HG03108 (cell line): ENCODE measurements around the gene RNU6-9.

Experiments used
- ATAC-seq: cut with Tn5 transposase; IDR thresholded peaks from one replicate; pipeline ENCODE4 v1.9.1; 2021; ENCODE audit warnings: moderate library complexity; ENCODE audit not compliant: unreplicated experiment

RNU6-9 gene

GRCh38 chr19:896434-896833, 3.1 kb downstream of the RNU6-9 start:
- ATAC-seq, result no peak

GRCh38 chr19:896999-897398, 3.7 kb downstream of the RNU6-9 start:
- no peak for ATAC-seq

DNA sequence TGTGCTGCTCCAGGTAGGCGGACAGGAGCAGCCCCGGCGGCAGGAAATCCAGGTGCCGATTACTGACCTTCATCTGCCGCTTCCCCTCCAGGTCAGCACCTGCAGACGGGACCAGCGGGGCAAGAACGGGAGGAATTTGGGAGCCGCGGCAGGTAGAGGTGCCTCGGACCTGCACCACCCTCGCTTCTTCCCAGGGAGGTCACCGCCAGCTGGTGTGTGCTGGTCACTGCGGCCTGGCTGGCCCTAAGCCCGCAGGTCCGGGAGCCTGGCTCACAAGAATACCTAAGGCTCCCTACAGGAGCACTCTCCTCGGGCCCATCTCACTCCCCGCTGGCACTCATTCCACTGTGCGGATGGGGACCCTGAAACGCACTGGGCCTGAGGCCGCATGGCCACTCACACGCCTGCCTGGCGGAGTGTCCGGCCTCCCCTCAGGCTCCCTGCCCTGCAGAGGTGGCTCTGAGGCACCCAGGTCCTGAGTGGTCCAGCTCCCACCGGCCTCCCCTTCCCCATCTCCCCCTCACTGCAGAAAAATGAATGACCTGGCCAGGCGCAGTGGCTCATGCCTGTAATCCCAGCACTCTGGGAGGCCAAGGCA, 4.3 kb downstream of the RNU6-9 start:
- ATAC-seq, result no peak

- ATAC-seq, result no peak
Measured at GRCh38 chr19:898663-899062, 5.4 kb downstream of the RNU6-9 start.

DNA sequence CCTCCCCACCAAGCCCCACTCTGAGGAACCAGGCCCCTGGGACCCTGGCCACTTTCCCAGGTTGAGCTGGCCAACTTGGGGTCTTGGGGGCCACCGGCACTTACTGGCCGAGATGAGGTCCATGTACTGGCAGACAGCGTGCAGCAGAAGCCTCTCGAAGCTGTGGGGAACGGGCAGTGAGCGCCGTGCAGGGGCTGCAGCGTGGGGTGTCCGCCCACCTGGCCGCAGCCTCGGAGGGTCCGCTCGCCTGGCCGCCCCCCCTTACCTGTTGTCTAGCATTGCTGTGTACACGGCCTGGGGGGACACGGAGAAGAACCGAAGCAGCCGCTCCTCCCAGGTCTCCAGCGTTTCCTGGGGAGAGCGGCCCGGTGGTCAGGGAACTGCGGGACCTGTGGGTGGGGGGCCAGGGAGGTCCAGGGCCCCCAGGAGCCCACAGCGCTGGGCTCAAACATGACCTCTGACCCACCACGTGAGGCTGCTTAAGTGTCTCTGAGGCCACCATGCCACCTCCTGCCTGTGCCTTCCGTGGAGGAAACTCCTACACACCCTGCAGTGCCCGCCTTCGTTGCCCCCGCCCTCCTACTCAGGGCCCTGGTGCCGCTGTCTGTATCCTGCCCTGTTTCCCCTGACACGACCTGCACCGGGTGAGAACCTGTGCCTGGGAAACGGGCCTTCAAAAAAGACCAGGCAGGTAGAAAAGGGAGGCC, 6.2 kb downstream of the RNU6-9 start:
- no peak for ATAC-seq

DNA sequence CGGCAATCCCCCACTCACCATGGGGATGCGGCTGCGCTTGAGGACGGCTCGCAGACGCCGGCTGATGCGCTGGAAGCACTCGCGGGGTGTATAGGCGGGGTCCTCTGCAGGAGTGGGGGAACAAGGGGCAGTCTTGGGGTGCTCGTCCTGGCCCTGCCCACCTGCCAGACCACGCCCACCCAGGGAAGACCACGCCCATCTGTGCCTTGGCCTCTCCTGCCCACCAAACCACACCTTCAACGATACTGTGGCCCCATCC, 6.7 kb downstream of the RNU6-9 start:
- no peak for ATAC-seq

DNA sequence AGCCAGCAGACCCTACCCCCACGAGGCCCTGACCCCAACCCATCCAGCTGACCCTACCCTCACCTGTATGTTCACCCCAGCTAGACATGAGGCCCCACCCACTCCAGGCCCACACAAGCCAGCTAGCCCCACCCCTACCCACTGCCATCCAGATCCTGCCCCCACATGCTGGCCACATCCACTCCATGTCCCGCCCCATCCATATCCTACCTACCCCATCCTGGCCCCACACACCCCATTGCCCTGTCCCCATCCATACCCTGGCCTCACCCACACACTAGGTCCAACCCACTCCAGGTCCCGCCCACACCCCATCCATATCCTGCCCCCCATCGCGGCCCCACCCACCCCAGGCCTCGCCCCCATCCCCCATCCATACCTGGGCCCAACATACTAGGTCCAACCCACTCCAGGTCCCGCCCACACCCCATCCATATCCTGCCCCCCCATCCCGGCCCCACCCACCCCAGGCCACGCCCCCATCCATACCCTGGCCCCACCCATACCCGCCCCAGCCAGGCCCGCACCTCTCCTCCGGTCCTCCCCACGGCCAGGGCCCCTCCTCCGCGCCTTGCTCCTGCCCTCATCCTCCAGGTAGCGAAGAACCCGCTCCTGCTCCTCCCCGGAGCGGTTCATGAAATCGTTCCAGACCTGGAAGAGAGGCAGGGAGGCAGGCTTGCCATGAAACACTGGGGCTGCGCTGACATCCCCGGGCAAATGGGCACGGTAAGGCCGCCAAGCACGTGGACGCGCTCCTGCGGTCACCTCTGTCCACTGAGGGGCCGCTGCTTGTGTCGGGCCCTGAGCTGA, 7.2 kb downstream of the RNU6-9 start:
- no peak for ATAC-seq

- no peak for ATAC-seq
Measured at GRCh38 chr19:901216-902092, 8.2 kb downstream of the RNU6-9 start.

DNA sequence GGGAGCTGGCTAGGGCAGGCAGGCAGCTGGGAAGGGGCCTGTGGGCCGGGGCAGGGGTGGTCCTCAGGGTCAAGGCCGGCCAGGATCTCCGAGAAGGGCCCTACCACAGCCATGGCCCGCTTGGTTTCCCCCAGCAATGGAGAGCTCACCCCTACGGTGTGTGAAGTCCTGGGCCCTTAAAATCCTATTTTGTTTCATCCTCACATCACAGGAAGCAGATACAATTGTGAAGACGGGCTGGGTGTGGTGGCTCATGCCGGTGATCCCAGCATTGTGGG, 8.7 kb downstream of the RNU6-9 start:
- no peak for ATAC-seq

DNA sequence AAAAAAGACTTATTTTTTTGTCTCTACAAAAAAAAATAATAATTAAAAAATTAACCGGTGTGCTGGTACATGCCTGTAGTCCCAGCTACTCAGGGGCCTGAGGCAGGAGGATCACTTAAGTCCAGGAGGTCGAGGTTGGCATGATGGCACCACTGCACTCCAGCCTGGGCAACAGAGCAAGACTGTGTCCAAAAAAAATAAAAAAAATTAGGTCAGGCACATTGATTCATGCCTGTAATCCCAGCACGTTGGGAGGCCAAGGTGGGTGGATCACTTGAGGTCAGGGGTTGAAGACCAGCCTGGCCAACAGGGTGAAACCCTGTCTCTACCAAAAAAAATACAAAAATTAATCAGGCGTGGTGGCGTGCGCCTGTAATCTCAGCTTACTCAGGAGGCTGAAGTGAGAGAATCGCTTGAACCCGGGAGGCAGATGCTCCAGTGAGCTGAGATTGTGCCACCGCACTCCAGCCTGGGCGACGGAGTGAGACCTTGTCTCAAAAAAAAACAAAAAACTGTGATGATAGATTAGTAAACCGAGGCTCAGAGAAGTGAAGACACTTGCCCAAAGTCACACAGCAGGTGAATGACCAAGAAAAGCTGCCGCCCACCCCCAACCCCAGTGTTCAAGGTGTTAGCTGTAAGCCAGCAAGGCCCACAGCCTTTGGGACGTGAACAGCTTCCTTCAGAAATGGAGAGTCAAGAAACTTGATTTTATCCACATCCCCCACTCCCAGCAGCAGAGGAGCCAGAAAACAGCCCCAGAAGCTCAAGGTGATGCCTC, 9.4 kb downstream of the RNU6-9 start:
- no peak for ATAC-seq

DNA sequence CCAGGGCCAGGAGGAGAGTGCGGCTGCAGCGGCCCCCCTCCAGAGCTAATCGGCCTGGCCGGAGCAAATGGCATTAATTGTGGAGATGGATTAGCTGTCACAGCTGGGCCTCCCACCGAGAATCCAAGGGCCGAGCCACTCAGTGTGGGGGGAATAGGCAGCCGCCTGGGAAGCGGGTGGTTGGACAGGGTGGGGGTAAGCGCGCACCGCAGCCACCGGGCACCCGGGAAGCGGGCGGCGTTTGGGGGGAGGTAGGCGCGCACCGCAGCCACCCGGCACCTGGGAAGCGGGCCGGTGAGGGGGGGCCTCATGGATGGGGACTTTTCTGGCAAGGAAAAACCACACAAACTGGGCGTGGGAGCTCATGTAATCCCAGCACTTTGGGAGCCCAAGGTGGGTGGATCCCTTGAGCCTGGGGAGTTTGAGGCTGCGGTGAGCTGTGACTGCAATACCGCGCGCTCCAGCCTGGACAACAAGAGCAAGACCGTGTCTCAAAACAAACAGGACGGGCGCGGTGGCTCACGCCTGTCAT, 10.0 kb downstream of the RNU6-9 start:
- no peak for ATAC-seq

GRCh38 chr19:904545-904944, 11.3 kb downstream of the RNU6-9 start:
- ATAC-seq, result no peak

DNA sequence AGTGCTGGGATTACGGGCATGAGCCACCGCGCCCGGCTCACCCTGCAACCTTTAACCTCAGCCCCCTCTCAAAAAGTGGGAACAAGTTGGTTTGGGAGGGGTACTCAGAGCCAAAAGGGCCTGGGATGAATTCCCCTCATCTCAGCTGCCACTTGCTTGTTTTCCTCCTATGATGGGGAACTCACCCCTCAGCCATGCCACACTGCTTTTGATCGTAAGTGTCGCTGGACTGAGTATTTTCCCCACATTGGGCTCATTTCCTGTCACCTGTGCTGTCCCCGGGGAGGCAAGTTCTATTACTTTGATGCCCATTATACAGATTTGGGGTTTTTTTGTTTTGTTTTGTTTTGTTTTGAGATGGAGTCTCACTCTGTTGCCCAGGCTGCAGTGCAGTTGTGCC, 13.2 kb downstream of the RNU6-9 start:
- ATAC-seq, result no peak

- no peak for ATAC-seq
Measured at GRCh38 chr19:907183-907853, 14.0 kb downstream of the RNU6-9 start.

DNA sequence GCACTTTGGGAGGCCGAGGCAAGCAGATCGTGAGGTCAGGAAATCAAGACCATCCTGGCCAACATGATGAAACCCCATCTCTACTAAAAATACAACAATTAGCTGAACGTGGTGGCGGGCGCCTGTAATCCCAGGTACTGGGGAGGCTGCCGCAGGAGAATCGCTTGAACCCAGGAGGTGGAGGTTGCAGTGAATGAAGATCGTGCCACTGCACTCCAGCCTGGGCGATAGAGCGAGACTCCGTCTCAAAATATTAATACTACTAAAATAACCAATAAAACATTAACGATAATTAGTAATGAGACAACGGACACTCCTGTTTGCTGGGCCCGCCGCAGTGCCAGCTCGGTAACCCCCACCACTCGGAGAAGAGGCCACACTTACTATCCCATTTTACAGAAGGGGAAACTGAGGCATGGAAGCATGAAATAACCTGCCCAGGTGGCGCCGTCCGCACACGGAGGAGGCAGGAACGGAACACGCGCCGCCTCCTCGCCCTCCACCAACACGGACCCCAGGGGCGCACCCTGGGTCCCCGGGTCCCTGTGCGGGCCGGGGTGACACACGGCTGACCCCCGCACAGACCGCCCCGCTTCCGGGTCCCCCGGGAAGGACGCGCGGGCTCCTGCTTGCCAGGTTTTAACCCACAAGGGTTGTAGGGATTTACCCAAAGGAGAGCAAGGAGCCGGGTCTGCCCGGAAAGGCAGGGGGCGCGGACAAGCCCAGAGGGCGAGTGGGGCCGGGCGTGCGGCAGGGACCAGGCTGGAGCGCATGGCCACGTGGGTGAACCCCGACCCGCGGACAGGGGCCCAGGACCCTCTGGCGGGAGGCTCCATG, 18.1 kb downstream of the RNU6-9 start:
- ATAC-seq, result no peak

DNA sequence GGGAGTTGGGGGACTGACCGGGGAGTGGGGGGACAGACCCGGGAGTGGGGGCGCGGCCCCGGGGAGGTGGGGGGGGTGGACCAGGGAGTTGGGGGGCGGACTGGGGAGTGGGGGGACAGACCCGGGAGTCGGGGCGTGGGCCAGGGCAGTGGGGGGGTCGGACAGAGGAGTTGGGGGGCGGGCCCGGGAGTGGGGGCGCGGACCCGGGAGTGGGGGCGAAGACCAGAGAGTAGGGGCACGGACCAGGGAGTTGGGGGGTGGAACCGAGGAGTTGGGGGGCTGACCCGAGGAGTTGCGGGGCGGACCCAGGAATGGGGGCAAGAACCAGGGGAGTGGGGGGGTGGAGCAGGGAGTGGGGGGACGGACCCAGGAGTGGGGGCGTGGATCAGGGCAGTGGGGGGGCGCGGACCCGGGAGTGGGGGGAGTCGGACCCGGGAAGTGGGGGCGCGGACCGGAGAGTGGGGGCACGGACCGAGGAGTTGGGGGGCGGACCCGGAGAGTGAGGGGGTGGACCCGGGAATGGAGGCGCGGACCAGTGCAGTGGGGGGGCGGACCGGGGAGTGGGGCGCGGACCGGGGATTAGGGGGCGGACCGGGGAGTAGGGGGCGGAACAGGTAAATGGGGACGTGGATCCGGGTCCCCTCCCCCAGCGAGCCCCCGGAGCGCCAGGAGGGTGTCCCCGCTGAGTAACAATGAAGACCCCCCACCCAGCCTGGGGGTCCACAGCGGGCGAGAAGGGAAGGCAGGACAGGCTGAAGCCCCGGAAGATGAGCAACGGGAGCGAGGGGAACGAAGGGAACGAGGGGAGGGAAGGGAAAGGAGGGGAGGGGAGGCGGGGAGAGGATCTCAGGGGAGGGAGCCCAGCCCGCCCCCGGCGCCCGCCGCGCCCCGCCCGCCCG, 19.1 kb downstream of the RNU6-9 start:
- no peak for ATAC-seq

DNA sequence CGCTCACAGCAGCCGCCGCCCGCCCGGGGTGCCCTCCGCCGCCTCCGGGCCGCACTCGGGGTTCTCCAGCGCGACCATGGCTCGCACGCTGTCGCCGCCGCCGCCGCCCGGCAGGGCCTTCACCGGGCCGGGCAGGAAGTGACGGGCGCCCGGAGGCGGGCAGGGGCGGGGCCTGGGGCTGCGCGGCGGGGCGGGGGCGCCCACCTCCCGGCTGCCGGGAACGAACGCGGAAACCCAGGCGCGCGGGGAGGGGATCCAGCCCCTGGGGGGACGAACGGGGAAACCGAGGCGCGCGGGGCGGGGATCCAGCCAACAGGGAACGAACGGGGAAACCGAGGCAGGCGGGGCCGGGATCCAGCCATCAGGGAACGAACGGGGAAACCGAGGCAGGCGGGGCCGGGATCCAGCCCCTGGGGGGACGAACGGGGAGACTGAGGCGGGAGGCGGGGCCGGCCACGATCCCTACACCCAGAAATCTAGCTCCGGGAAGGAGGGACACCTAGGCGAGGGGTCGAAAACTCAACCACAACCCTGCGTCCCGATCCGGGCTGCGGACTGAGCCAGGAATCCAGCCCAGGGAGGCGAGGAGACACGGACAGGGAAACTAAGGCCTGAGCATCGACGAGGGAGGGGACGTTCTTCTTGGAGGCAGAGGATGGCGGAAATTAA, 19.9 kb downstream of the RNU6-9 start, which contains the start of gene R3HDM4:
Gene R3HDM4 (minus strand): TSS at position 140 of the 669 bp plus-strand sequence. CDS start 62 bp downstream, at position 78.
- ATAC-seq, result no peak
